Ascending aorta (tissue), 2 donors: Measurements from ENCODE around the gene CBX7. TPM values are rescaled to one million over a fixed set of nuclear protein-coding genes. Genes with fewer than 3 reads are reported as not detected.
A peak's percentile ranks its signal among the peaks of the same experiment; 100 is the strongest.

Experiments
- DNase-seq, 2 donors: peaks; one replicate each; pipeline ENCODE4 v3.0.0-alpha.2; 2019; ENCODE audit warnings: low spot score in 2 of 2
- H3K27ac ChIP-seq, 2 donors: fragments of 200-600 bp; sonication (generic); one replicate each; pipeline ENCODE4 v1.5.1; 2016 to 2017; ENCODE audit warnings: mild to moderate bottlenecking in 1 of 2
- H3K27me3 ChIP-seq: fragments of 200-600 bp; sonication (generic); one replicate; pipeline ENCODE4 v1.5.1; 2017
- H3K36me3 ChIP-seq, 2 donors: fragments of 200-600 bp; sonication (generic); one replicate each; pipeline ENCODE4 v1.5.1; 2016
- H3K4me1 ChIP-seq, 2 donors: fragments of 200-600 bp; sonication (generic); one replicate each; pipeline ENCODE4 v1.5.1; 2016 to 2017; ENCODE audit warnings: mild to moderate bottlenecking in 1 of 2
- H3K4me3 ChIP-seq, 2 donors: fragments of 200-600 bp; sonication (generic); one replicate each; pipeline ENCODE4 v1.5.1; 2016 to 2017; ENCODE audit warnings: mild to moderate bottlenecking in 1 of 2
- H3K9me3 ChIP-seq, 2 donors: fragments of 200-600 bp; sonication (generic); one replicate each; pipeline ENCODE4 v1.5.1; 2016
- CTCF ChIP-seq, 3 experiments: fragments of 200-600 bp in 2 of 3; fragments of 450-650 bp in 1 of 3; sonication (generic) in 2 of 3; IDR thresholded peaks; one replicate each; pipeline ENCODE4 v1.5.1; 2016 to 2019; ENCODE audit warnings: antibody characterized with exemption in 3 of 3, mild to moderate bottlenecking in 1 of 3, moderate library complexity in 1 of 3
- intact Hi-C: fragments of 100-400 bp; cut with DNase I; formaldehyde crosslinking; loops from one replicate; pipeline ENCODE4 v1.15.1; 2023
- total RNA-seq: library from RNA; depleted of rRNA; stranded (reverse); fragments of >200 nt; gene quantifications from one replicate; pipeline ENCODE4 v1.1.0, GENCODE V29; 2016

CBX7 gene
- total RNA-seq, 1 donor from 2014 or later: 261 TPM

- H3K9me3 ChIP-seq: no peaks in the 10 kb centered on the region
- intact Hi-C loops: loop anchor here (5.0 kb wide), 2 partner anchors 116 to 356 kb away; no protein-coding TSS in a partner anchor
These were observed 29.6 kb downstream of the CBX7 start for GRCh38 chr22:39122772-39123470.

GRCh38 chr22:39120983-39121382, 31.5 kb downstream of the CBX7 start:
- intact Hi-C loops: loop anchor here (5.0 kb wide), 2 partner anchors 114 to 354 kb away; no protein-coding TSS in a partner anchor
- H3K4me1 ChIP-seq: no peaks in the 10 kb centered on the region
- no peaks in the 10 kb centered on the region for H3K9me3 ChIP-seq
- TF ChIP-seq CTCF (IDR thresholded peaks at IDR 0.05): no peak
- no peak overlapping the region for H3K27ac ChIP-seq
- no peaks in the 10 kb centered on the region for H3K27me3 ChIP-seq
- H3K36me3 ChIP-seq: no peaks in the 10 kb centered on the region
- no peak for DNase-seq
- H3K4me3 ChIP-seq: no peak overlapping the region

More at GRCh38 chr22:39122772-39123470, 29.6 kb downstream of the CBX7 start:
- Histone ChIP-seq H3K4me1 (no peaks in the 10 kb centered on the region), H3K4me3 (no peak overlapping the region), H3K36me3 (no peaks in the 10 kb centered on the region), H3K27ac (no peak overlapping the region), H3K27me3 (no peaks in the 10 kb centered on the region)
- no peak for TF ChIP-seq CTCF (IDR thresholded peaks at IDR 0.05)
- DNase-seq: no peak

- peak in 2 of 3 experiments; percentile 5 to 28 for TF ChIP-seq CTCF (IDR thresholded peaks at IDR 0.05)
- Histone ChIP-seq H3K9me3 (no peaks in the 10 kb centered on the region), H3K27ac (no peak overlapping the region), H3K4me3 (no peak overlapping the region), H3K36me3 (no peaks in the 10 kb centered on the region), H3K27me3 (no peaks in the 10 kb centered on the region), H3K4me1 (no peaks in the 10 kb centered on the region)
- intact Hi-C loops: loop anchor here (2.0 kb wide), 1 partner anchor 255 kb away; no protein-coding TSS in a partner anchor
- DNase-seq: no peak
These were observed 34.8 kb downstream of the CBX7 start for GRCh38 chr22:39117585-39118191.

GRCh38 chr22:39115977-39116621, 36.4 kb downstream of the CBX7 start:
- intact Hi-C loops: no loop called here
- no peaks in the 10 kb centered on the region for H3K27me3 ChIP-seq
- no peaks in the 10 kb centered on the region for H3K36me3 ChIP-seq
- no peak for TF ChIP-seq CTCF (IDR thresholded peaks at IDR 0.05)
- DNase-seq: no peak
- no peak overlapping the region for H3K27ac ChIP-seq
- H3K9me3 ChIP-seq: no peaks in the 10 kb centered on the region
- no peaks in the 10 kb centered on the region for H3K4me1 ChIP-seq
- no peak overlapping the region for H3K4me3 ChIP-seq

GRCh38 chr22:39115570-39115969, 36.9 kb downstream of the CBX7 start:
- intact Hi-C loops: no loop called here

More at GRCh38 chr22:39115570-39115969, 36.9 kb downstream of the CBX7 start:
- Histone ChIP-seq H3K36me3 (no peaks in the 10 kb centered on the region), H3K4me3 (no peak overlapping the region), H3K27ac (no peak overlapping the region), H3K27me3 (no peaks in the 10 kb centered on the region), H3K4me1 (no peaks in the 10 kb centered on the region), H3K9me3 (no peaks in the 10 kb centered on the region)
- no peak for DNase-seq
- no peak for TF ChIP-seq CTCF (IDR thresholded peaks at IDR 0.05)
